Fibroblast of skin of right quadriceps (primary cell): ENCODE data around the gene KRTAP10-8.
"Not testable (repeated sequence)": the region's sequence is repeated elsewhere in the genome, so short reads cannot be mapped to it uniquely, and the experiment has no call there.

ENCODE experiments used
- DNase-seq: peaks from one replicate; pipeline ENCODE4 v3.0.0-alpha.2; 2013

The KRTAP10-8 gene

DNA sequence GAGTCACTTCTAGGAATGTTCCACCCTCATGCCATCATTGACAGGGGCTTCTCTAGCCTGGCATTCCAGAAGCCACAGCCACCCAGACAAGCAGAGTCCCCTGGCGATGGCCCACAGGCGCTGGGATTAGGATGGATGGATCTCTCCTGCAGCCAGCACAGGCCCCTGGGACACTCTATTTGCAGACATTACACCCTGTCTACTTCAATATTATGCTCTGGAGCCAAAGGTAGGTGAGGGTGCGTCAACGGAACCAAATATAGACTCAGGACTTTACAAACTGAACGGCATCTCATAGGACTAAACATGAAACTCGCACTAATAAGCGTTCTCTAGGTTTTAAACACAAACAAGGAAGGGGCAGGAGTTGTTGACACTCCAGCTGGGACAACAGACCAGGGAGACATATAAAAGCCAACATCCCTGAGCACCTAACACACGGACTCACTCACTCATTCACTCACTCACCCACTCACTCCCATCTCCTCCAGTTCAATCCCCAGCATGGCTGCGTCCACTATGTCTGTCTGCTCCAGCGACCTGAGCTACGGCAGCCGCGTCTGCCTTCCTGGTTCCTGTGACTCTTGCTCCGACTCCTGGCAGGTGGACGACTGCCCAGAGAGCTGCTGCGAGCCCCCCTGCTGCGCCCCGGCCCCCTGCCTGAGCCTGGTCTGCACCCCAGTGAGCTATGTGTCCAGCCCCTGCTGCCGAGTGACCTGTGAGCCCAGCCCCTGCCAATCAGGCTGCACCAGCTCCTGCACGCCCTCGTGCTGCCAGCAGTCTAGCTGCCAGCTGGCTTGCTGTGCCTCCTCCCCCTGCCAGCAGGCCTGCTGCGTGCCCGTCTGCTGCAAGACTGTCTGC lies 11.5 kb upstream of the KRTAP10-8 start, which contains the start of gene KRTAP10-7:
Gene KRTAP10-7, plus strand, starts transcription at position 480 of the 861 bp plus-strand sequence. Its CDS starts 25 bp downstream, at position 505.
- not testable (repeated sequence) for DNase-seq

DNA sequence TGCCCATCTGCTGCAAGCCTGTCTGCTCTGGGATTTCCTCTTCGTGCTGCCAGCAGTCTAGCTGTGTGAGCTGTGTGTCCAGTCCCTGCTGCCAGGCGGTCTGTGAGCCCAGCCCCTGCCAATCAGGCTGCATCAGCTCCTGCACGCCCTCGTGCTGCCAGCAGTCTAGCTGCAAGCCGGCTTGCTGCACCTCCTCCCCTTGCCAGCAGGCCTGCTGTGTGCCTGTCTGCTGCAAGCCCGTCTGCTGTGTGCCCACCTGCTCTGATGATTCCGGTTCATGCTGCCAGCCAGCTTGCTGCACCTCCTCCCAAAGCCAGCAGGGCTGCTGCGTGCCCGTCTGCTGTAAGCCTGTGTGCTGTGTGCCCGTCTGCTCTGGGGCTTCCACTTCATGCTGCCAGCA lies 10.8 kb upstream of the KRTAP10-8 start:
- DNase-seq = not testable (repeated sequence)

DNA sequence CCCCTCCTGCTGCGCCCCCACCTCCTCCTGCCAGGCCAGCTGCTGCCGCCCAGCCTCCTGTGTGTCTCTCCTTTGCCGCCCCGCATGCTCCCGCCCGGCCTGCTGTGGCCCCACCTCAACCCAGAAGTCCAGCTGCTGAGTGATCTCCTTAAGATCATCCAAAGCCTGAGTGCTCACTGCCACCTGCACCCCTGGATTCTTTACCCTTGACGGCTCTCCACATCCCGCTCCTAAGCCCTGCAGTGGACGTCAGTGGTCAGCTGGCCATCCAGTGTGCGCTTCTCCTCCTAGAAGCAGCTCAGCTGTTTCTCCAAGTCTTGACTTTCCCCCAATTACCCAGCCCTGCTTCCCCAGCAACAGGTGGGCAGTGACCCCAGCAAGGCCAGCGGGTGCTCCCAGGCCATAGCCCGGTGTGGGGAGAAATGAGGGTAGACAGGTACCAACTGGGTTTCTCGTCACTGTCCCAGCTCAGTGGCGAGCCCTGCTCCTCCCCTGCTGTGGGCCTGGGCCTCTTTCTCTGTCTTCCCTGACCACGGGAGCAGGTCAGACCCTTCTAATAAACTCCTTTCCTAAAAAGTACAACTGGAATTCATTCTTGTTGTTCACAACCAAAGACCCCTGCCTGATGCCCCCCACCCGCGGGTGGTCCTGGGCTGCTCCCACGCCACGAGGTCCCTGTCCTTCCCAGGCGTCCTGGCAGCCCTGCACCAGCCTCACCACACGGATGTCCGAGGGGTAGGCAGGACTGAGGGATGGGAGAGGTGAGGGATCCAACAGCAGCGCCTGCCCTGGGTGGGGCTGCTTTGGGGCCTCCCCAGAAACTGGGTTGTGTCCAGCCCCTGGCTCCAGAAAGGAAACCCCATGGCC lies 10.1 kb upstream of the KRTAP10-8 start:
- no peak for DNase-seq

DNA sequence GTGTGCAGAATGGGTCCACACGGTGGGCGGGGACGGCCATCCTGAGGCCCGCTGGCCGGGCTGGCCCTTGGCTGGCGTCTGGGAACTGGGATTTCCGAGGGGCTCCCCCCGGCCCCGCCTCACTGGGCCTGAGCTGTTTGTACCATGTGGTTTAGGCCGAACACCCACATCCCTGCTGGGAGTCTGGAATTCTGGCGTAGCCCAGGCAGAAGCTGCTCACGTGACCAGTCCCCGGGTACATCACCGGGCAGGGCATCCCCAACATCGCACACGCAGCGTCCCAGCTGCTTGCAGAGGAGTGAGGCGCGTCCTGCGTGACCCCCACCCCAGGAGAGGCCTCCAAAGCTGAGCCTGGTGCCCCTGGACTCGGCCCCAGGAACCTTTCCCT lies 9.4 kb upstream of the KRTAP10-8 start:
- DNase-seq = no peak

DNA sequence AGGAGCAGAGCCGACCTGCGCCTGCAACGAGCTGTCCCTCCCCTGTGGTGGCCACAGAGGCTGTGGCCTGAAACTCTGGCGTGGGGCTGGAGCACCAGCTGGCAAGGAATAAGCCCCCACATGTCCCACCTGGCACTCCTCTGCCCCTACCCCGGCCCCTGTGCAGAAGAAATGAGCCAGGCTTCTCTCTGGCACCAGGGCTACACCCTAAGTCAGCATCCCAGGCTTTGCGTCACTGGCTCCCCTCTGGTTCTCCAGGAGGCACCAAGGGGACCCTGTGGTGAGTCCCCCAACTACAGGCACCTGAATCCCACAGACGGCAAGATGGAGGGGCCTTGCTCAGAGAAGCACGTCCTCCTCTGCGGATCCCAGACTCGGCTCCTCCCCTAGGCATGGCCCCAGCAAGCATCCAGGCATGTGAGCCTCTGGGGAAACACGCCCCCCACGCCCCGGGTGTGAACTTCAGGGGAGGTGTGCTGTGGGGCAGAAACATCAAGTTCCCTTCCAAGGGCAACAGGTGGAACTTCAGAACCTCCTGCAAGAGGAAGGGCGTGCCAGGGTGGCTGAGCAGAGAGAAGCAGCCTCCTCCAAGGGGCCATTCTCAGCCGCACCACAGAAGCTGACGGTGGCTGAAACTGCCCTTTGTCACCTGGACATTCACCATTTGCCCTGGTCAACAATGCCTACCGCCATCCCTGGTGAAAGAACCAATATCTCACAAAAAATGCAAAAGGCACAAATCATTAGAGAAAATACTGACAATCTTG lies 8.6 kb upstream of the KRTAP10-8 start:
- no peak for DNase-seq

DNA sequence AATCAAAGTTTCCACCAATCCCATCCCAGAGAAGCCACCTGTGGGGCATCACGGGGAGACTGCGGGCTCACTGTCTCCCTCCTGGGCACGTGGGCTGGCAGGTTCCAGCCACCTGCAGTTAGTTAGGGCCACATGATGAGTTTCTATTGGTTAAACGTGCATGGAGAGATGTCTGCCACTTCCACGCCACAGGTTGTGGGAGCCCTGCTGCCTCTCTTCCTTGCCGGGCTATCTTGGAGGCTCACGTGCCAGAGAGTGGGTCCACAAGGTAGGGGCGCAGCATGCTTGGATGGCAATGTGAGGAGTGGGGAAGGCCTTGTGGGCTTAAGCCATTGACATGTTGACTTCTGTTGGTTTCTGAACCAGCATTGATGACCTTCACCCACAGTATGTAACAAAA lies 8.0 kb upstream of the KRTAP10-8 start:
- DNase-seq = no peak

DNA sequence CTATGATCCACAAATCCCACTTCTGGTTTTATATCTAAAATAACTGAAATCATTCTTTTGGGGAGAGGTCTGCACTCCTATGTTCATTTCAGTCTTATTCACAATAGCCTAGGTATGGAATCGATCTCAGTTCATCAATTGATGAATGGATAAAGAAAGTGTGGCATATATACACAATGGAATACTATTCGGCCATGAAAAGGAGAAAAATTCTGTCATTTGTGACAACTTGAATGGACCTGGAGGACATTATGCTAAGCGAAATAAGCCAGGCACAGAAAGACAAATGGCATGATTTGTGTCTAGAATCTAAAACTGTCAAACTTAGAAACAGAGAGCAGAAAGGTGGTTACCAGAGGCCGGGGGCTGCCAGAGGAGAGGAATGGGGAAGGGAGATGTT lies 5.4 kb upstream of the KRTAP10-8 start:
- DNase-seq = no peak

DNA sequence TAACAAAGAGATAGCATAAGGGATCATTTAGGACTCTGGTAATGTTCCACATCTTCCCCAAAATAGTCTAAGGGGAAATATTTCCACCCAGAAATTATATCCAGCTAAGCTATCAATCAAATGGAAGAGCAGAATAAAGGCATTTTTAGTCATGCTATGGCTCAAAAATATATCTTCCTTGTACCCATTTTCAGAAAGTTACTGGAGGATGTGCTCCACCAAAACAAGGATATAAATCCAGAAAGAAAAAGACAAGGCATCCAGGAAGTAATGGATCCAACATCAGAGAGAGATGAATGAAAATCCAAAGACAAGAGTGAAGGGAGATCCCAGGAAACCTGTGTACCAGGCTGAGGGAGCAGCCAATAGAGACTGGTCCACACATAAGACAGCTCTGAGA lies 2.7 kb upstream of the KRTAP10-8 start:
- no peak for DNase-seq

DNA sequence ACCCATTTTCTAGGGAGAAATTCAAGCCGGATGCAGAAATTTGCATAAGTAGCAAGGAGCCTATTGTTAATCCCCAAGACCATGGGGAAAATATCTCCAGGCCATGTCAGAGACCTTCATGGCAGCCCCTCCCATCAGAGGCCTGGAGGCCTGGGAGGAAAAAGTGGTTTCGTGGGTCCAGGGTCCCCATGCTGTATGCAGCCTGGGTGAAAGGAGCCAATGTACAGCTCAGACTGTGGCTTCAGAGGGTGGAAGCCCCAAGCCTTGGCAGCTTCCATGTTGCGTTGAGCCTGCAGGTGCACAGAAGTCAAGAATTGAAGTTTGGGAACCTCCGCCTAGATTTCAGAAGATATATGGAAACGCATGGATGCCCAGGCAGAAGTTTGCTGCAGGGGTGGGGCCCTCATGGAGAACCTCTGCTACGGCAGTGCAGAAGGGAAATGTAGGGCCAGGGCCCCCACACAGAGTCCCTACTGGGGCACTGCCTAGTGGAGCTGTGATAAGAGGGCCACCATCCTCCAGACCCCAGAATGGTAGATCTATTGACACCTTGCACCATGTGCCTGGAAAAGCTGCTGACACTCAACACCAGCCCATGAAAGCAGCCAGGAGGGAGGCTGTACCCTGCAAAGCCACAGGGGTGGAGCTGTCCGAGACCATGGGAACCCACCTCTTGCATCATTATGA lies 1.6 kb upstream of the KRTAP10-8 start:
- not testable (repeated sequence) for DNase-seq

DNA sequence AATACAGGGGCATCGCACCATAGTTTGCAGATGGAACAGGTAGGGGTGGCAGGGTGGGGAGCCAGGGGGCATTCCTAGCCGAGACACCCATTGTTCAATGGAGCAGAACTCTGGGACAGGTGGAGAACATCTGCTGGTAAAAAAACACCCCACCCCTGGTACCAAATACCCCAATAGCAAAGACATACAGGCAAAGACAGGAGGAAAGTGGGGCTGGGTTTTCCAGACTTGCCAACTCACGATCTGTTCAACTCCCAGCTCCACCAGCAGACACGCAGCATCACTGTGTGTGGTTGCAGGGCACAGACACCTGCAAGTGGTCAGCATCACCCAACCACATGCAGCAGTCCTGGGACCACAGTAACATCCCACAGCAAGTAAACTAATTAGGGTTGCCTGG lies 328 bp upstream of the KRTAP10-8 start:
- DNase-seq = no peak

DNA sequence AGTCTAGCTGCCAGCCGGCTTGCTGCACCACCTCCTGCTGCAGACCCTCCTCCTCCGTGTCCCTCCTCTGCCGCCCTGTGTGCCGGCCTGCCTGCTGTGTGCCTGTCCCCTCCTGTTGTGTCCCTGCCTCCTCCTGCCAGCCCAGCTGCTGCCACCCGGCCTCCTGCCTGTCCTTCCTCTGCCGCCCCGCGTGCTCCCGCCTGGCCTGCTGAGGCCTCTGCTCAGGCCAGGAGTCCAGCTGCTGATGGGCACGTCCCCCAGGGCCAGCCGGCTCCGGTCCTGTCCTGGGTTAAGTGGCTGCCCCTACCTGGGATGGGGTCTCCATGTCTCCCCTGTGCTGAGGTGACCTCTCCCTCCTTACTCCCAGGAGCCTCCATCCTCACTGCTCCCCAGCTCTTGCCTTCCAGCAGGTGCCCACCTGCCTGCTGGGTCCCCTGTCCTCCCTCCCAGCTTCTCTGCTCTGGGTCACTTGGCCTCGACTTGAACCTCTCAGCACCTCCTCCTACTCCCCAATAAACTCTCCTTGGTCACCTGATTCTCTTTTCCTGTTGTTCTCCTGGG lies 870 bp downstream of the KRTAP10-8 start:
- no peak for DNase-seq

DNA sequence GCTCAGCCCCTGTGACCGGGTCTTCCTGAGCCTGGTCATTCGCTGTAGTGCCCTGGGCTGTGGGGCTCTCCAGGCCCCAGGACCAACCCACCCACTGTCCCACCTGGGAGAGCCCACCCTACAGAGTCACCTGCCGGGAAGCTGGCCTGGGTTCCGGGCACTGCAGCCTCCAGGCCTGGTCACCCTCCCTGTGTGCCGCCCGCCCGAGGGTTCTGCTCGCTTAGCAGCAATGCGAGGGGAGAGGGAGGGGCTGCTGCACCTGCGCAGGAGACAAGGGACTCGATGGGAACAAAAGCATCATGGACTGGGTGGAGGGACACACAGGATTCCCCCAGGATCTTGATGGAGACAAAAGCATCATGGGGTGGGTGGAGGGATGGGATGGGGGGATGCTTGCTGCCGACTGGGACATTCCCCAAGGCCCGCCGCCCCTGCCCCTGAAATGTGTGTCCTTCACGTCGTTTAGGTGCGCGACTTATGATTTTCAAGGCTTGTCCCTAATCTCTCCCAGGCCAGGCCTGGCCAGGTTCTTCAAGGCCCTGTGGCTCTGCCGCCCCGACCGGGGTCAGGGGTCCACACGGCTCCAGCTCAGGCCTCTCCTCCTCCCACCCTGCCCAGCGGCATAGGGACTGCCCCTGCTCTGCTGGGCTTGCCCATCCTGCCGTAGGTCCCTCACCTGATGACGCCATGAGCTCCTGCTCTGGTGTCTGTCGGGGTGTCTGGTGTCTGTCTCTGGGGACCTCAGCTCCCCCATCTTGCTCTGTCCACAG lies 1.7 kb downstream of the KRTAP10-8 start:
- no peak for DNase-seq

DNA sequence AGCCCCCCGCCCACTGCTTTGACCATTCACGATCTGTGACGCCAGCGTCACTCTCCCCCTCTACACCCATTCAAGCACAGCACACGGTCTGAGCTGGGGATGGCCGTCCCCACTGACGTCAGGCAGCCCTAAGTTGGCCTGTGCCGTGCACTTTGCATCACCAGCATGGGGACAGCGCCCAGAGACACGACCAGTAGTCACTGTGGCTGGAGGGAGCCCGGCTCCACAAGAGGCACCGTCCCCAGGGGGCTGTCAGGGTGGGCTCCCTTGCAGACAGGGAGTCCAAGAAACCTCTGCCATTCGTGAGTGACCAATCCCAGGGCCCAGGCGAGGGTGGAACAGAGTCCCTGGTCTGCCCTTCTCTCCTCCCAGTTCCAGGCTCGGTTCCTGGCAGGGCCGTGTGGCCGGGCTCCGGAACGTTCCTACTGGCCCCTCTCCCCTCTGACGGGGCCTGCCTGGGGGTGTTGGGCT lies 2.3 kb downstream of the KRTAP10-8 start:
- DNase-seq = no peak

DNA sequence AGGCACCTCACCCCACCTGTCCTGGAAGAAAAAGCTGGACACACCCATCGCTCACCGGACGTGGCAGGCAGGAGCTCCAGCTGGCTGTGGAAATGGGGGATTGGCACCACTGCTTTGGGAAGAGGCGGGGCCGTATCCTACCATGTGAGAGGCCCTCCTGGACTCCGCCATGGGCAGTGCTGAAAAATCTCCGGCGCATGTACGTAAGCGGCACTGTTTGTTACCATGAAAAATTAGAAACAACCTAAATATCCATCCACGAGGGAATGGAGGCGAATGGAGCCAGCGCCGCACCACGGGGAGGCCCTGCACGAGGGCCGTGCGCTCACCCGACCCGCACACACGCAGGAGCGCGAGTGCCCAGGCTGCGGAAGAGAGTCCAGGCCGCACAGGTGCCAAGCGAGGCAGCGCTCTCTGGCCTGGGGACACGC lies 3.1 kb downstream of the KRTAP10-8 start:
- no peak for DNase-seq

DNA sequence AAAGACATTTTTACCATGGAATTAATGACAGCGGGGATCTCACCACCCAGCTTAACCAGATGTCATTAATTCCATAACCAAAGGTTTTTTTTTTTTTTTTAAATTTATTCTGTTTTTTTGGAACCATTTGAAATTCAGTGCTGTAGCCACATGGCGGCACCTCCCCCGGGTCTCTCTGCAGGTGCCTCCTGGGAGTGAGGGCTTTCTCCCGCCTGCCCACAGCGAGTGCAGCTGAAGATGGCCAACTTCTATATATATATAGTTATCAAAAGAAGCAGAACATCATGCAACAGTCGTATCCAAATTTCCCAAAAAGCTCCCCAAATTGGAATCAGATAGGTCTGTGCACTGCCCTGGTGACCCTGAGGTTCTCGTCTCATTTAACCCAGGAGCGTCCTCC lies 3.6 kb downstream of the KRTAP10-8 start:
- no peak for DNase-seq

DNA sequence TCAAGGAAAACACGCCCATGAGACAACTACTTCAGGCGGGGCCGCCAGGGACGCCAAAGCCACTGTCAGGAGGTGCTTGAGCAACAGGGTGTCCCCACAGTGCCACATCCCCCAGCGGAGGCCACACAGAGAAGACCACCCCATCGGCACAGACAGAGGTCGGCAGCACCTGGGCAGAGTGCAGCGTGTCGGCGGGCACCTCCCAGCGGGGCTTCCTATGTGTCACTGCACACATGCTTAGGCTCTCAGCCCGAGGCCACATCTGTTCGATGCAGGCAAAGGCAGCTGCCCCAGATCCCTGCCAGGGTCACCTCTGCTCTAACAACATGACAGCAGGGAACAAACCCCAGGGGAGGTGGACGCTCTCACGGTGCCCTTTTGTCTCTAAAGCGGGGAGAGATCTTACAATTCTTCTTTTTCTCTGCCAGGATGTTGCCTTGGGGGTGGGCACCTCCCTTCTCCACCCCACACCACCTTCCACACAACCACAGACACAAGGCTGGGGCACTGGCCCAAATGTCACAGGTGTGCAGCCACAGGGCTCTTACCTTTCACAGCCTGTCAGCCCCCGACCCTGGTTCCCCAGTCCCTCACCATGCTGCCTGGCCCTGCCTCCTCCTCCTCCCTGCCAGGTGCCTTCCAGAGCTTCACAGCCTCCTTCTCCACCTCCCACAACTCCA lies 4.2 kb downstream of the KRTAP10-8 start:
- DNase-seq = no peak

DNA sequence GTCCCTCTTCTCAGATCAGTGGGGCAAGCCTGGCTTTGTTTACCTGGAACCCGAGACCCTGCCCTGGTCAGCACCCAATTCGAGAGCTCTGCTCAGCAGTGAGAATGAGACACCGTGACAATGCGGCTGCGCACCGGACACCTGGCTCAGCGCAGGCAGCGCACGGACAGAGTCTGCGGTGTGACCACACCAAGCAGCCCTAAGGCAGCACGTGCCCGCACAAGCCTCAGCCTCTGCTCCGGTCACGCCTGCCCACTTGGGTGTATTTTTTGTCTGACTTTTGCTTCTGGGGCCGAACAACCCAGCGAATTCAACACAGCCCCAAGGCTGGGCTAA lies 4.7 kb downstream of the KRTAP10-8 start:
- DNase-seq = no peak

DNA sequence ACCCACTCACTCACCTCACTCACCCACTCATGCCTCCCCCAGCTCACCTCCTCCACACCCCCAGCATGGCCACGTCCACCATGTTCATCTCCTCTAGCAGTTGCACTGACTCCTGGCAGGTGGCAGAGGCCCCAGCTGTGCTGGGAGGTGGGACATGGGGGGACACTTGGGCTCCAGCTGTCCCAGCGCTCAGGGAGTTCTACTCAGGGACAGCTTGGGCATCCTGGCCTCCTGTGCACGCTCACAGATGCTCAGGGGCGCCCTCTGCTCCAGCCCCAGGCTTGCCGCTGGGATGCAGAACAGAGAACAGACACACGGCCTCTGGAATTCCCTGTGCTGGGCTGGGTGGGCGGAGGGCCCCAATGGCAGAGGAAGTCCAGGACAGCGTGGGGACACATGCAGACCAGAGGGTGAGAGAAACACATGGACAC lies 5.2 kb downstream of the KRTAP10-8 start:
- DNase-seq = no peak

DNA sequence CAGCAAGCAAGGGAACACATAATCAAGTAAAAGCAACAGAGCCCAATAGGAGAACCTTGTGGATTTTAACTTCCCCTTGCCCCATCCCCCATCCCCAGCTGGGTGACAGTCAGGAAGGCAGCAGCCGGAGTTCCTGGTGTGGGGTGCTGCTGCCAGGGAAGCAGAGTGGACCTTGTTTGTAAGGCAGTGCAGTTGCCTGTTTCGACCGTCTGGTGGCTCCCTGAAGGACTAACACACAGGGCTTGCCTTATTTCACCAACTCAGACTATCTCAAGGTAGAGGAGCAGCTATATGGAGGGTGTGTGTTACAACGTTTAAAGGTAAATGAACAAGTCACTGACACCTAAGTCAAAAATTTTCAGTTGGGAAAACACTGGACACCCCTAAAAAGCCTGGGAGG lies 6.6 kb downstream of the KRTAP10-8 start:
- DNase-seq = no peak

DNA sequence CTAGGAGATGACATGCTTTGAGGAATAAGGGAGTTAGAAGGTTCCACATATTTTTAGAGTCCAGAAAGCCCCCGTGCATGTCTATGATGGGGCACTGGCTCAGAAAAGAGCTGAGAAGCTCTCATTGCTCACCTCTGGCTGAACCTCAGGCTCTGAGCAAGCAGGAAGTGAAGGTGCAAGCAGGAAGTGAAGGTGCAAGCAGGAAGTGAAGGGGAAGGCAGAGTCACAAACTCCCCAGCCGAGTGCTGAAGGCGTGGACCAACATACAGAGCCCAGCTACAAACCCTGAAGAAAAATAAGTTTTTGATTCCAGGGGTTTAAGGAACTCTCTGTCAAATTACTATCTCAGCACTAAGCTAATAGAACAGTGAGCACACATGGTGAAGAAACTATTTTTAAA lies 7.0 kb downstream of the KRTAP10-8 start:
- no peak for DNase-seq

DNA sequence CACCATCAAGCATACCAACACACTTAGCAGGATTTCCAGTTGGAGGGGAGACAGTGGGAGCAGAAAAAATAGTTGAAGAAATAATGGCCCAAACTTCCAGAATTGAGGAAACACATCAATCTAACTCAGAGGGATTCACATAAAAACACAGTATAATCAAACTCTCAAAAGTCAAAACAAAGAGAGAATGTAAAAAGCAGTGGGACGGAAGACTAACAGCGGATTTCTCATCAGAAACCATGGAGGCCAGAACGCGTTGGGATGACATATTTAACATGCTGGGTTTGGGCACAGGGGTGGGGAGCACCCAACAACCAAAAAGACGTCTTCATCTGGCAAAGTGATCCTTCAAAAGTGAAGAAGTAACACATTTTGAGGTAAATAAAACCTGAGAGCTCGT lies 8.0 kb downstream of the KRTAP10-8 start:
- no peak for DNase-seq
